Uterus (tissue), 2 donors: ENCODE data around the gene TEX14.

Experiments
- POLR2A ChIP-seq, 2 donors: fragments of 450-650 bp; IDR thresholded peaks; one replicate each; pipeline ENCODE4 v1.6.1; 2016; ENCODE audit warnings: antibody characterized with exemption in 2 of 2, mild to moderate bottlenecking in 1 of 2, moderate library complexity in 1 of 2
- TF ChIP-seq, protein P1 (sequence below), 4 experiments: fragments of 200-600 bp in 2 of 4; fragments of 450-650 bp in 2 of 4; sonication (generic) in 2 of 4; IDR thresholded peaks; one replicate each; pipeline ENCODE4 v1.5.1; 2016 to 2019; ENCODE audit warnings: antibody characterized with exemption in 4 of 4, mild to moderate bottlenecking in 2 of 4, moderate library complexity in 1 of 4

DNA sequence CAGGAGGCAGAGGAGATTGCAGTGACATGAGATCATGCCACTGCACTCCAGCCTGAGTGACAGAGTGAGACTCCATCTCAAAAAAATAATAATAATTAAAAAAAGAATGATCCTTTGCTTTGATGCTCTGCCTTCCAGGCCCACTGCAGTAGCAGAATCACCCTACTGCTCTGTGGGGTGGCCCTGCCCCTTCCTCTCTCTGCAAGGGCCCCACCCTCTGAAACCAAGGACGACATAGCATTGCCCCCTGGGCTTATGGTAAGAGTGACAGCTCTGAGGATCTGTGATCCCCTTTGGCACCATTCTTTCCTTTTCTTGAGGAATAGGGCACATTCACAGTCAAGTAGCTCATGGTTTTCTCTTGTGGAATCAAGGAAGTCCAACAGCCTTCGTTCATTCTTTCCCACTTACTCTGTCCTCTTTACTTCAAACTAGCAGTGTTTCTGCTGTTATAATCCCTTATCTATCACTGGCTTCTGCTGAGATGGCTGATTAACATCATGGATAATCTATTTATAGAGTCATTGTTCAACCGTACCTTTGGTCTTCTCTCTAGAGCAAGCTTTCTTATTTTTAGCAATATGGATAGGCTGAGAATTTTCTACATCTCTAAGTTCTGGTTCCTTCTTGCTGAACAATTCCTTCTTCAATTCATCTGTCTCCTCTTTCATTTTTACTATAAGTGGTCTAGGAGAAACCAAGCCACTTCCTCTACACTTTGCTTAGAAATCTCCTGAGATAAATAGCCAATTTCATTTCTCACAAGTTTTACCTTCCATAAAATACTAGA lies 14.7 kb upstream of the TEX14 start:
- TF ChIP-seq, protein P1, sequence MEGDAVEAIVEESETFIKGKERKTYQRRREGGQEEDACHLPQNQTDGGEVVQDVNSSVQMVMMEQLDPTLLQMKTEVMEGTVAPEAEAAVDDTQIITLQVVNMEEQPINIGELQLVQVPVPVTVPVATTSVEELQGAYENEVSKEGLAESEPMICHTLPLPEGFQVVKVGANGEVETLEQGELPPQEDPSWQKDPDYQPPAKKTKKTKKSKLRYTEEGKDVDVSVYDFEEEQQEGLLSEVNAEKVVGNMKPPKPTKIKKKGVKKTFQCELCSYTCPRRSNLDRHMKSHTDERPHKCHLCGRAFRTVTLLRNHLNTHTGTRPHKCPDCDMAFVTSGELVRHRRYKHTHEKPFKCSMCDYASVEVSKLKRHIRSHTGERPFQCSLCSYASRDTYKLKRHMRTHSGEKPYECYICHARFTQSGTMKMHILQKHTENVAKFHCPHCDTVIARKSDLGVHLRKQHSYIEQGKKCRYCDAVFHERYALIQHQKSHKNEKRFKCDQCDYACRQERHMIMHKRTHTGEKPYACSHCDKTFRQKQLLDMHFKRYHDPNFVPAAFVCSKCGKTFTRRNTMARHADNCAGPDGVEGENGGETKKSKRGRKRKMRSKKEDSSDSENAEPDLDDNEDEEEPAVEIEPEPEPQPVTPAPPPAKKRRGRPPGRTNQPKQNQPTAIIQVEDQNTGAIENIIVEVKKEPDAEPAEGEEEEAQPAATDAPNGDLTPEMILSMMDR (IDR thresholded peaks at IDR 0.05): no peak
- TF ChIP-seq POLR2A (IDR thresholded peaks at IDR 0.05): no peak
